IMR-90 (cell line): ENCODE results near the gene TEAD1.

Experiments used
- BHLHE40 ChIP-seq: fragments of 150-350 bp; IDR thresholded peaks from 2 replicates; pipeline ENCODE4 v1.6.1; 2016; ENCODE audit warnings: mild to moderate bottlenecking, low read depth, low read length
- CEBPB ChIP-seq: IDR thresholded peaks from 2 replicates; pipeline ENCODE4 v1.6.1; 2012; ENCODE audit warnings: low read depth, low read length, improper control_type of control experiment
- CHD1 ChIP-seq: IDR thresholded peaks from 2 replicates; pipeline ENCODE4 v1.6.1; 2012; ENCODE audit warnings: low read depth, low read length, improper control_type of control experiment
- CTCF ChIP-seq: conservative IDR thresholded peaks from 2 replicates; pipeline ENCODE4 v1.5.1; 2012; ENCODE audit warnings: mild to moderate bottlenecking, low read depth, low read length, improper control_type of control experiment
- ELK1 ChIP-seq: fragments of 150-350 bp; IDR thresholded peaks from 2 replicates; pipeline ENCODE4 v1.6.1; 2016; ENCODE audit warnings: low read depth, mild to moderate bottlenecking, low read length, moderate library complexity, borderline replicate concordance
- FOS ChIP-seq: fragments of 150-350 bp; IDR thresholded peaks from 2 replicates; pipeline ENCODE4 v1.6.1; 2016; ENCODE audit warnings: low read depth, low read length
- MAFK ChIP-seq: IDR thresholded peaks from 2 replicates; pipeline ENCODE4 v1.6.1; 2012; ENCODE audit warnings: low read depth, low read length, improper control_type of control experiment
- MAZ ChIP-seq: IDR thresholded peaks from 2 replicates; pipeline ENCODE4 v1.6.1; 2012; ENCODE audit warnings: low read depth, mild to moderate bottlenecking, low read length, improper control_type of control experiment, moderate library complexity, borderline replicate concordance
- POLR2A ChIP-seq: IDR thresholded peaks from 2 replicates; pipeline ENCODE4 v1.6.1; 2012; ENCODE audit warnings: mild to moderate bottlenecking, low read depth, low read length
- RAD21 ChIP-seq: IDR thresholded peaks from 2 replicates; pipeline ENCODE4 v1.6.1; 2012; ENCODE audit warnings: low read length, improper control_type of control experiment
- RCOR1 ChIP-seq: IDR thresholded peaks from 2 replicates; pipeline ENCODE4 v1.6.1; 2012; ENCODE audit warnings: mild to moderate bottlenecking, low read length, improper control_type of control experiment; ENCODE audit not compliant: insufficient replicate concordance
- RFX5 ChIP-seq: IDR thresholded peaks from 2 replicates; pipeline ENCODE4 v1.8.0; 2012; ENCODE audit warnings: low read depth, mild to moderate bottlenecking, low read length, moderate library complexity
- SMC3 ChIP-seq: fragments of 150-350 bp; IDR thresholded peaks from 2 replicates; pipeline ENCODE4 v1.6.1; 2016; ENCODE audit warnings: low read depth, mild to moderate bottlenecking, antibody characterized with exemption, low read length, moderate library complexity
- TF ChIP-seq, protein P1 (sequence below): fragments of 150-350 bp; IDR thresholded peaks from 2 replicates; pipeline ENCODE4 v1.6.1; 2017; ENCODE audit warnings: mild to moderate bottlenecking, antibody characterized with exemption, low read length, low read depth

- TF ChIP-seq CTCF (no peak), POLR2A (no peak), SMC3 (no peak), MAFK (no peak), RFX5 (no peak), RAD21 (no peak), CEBPB (no peak), CHD1 (no peak), RCOR1 (no peak), BHLHE40 (no peak), ELK1 (no peak), FOS (no peak), MAZ (no peak)
- TF ChIP-seq, protein P1, sequence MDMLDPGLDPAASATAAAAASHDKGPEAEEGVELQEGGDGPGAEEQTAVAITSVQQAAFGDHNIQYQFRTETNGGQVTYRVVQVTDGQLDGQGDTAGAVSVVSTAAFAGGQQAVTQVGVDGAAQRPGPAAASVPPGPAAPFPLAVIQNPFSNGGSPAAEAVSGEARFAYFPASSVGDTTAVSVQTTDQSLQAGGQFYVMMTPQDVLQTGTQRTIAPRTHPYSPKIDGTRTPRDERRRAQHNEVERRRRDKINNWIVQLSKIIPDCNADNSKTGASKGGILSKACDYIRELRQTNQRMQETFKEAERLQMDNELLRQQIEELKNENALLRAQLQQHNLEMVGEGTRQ: no peak
These were observed 32.6 kb downstream of the TEAD1 start for GRCh38 chr11:12706545-12707499.
